Fibroblast of peridontal ligament (primary cell): ENCODE results near the gene MICA.
"Not testable (repeated sequence)": the region's sequence is repeated elsewhere in the genome, so short reads cannot be mapped to it uniquely, and the experiment has no call there.

Source experiments
- DNase-seq: peaks from one replicate; pipeline ENCODE4 v3.0.0-alpha.2; 2010; ENCODE audit errors: extremely low read depth

MICA gene

DNA sequence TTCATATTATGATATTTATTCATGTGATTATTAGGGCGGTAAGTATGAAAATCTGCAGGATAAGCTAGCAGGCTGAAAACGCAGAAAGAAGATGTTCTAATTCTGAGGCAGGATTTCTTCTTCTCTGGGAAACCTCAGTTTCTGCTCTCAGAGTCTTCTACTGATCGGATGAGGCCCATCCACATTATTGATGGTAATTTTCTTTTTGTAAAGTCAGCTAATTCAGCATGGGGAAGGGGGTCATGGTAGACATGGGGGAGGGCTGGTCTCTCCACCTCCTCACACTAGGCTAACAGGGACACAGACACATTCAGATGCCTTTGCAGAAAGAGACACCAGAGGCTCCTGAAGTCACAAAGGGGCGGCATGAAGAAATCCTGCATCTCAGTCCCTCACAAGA, 21.7 kb upstream of the MICA start:
- no peak for DNase-seq

DNA sequence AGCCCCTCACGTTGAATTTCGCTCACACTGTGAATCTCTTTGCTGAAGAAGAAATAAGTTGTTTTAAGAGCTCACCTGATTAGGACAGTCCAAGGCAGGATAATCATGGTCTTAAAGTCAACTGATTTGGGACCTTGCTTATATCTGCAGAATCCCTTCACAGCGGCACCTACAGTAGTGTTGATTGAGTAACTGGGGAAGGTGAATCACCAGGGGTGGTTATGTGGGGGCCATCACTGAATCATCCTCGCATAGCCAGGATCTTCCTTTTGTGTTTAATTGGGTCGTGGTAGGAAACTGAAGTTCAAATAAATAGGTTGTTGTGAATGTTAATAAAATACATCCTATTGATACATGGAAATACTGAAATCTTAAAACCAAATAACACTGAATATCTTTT, 20.2 kb upstream of the MICA start:
- DNase-seq: no peak

DNA sequence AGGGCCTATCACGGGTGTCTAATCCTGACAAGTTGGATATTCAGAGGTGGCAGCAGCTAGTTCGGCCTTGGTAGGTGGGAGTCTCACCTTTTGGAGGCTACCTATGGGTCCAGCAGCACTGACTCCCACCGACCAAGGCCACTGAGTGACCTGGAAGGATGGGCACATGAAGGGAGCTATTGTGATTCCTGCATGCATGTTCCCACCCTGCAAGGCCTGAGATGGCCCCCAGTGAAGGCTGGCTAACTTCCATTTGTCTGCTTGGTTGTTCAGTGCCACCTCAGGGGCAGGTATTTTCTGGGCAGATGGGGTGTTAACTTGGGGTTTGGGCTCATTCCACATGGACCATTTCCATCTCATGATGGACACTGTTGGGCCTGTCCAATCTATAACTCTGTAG, 18.4 kb upstream of the MICA start:
- no peak for DNase-seq

- no peak for DNase-seq
Measured at GRCh38 chr6:31386099-31386498, 17.3 kb upstream of the MICA start.

- DNase-seq: no peak
Measured at GRCh38 chr6:31386977-31387376, 16.4 kb upstream of the MICA start.

DNA sequence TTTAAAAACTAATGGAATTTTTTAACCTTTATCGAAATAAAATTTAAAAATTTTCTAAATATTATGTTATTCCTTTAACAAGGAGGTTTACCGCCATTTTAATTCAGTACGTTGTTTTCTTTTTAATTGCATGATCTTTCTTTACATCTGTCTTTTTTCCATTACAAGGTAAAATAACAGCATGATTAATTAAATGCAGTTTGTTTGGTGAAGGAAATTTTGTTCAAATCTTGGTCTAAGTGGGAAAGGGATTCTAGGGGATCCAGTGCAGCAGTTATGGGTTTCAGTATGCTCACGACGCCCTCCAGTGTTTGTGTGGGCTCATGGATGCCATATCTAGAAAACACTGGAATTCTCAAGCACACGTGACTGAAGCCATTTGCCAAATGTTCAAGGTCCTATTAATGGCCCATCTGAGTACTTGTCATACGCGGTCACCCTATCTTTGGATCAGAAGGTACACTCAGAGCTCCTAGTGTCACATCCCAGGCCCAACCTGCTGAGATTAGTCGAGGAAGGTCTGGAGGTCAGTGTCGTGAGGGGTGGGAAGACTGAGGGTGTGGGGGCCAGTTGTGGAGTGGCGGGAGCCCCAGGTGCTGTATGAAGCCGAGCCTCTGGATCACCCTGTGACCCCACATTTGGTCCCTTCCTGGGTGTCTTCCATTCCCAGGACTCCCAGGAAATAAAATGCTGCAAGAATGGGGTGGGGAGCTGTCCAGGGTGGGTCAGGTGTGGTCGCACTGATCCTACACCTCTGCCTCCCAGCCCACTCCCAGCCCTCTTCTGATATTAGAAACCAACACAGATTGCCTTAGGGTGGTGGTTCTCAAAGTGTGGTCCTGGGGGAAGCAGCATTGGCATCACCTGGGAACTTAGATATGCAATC, 14.2 kb upstream of the MICA start:
- DNase-seq: not testable (repeated sequence)

- DNase-seq: not testable (repeated sequence)
Measured at GRCh38 chr6:31389802-31390132, 13.6 kb upstream of the MICA start.

DNA sequence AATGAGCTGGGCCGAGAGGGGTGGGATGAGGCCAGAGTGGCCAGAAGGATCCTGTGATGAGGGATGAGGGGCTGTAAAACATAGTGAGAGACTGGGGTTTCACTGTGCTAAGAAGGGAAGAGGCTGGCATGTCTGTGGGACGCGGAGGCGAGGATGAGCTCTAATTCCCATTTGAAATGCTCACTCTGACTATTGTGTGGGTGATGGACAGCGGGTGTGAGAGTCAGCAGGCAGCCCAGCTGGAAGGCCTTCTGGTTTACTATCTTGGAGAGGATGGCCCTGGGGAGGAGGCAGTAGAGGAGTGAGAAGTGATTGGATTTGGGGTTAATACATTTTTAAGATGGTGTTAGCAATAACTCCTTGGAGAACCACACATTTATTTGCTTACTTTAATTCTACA, 9.5 kb upstream of the MICA start:
- DNase-seq: no peak

DNA sequence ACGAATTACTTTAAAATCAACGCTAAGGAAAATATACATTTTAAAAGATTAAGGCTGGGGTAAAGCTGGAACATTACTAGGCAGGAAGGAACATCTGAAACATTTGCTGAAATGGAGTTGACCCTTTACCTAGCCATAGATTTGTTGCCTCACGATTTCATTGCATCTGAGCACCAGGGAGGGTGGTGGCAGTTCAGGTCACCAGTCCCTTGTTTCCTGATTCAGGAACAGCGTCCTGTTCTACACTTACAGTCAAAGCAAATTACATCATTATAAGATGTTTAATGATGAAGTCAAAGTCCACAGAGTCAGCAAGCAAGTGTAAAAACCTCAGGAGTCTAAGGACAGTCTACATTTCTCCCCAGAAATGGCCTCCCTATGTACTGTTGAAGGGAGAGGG, 9.0 kb upstream of the MICA start:
- DNase-seq: no peak

- DNase-seq: no peak
Measured at GRCh38 chr6:31395832-31396231, 7.6 kb upstream of the MICA start.

DNA sequence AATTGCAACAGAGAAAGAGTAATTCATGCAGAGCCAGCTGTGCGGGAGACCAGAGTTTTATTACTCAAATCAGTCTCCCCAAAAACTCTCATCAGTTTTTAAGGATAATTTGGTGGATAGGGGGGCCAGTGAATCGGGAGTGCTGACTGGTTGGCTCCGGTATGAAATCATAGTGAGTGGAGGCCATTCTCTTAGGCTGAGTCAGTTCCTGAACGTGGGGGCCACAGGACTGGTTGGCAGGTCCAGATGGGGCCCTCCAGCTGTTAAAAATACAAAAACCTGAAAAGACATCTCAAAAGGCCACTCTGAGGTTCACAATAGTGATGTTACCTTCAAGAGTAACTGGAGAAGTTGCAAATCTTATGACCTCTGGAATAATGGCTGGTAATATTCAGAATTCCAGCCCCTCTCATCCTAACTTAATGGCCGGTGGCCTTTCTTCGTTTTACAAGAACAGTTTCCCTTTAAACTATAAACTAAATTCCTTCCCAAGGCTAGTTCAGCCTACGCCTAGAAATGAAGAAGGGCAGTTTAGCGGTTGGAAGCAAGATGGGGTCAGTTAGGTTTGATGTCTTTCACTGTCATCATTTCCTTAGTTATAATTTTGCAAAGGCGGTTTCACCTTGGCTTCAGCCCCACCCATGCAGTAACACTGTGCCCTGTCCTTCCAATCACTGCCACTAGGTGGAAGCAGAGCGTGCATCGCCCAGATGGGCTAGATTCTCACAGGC, 6.8 kb upstream of the MICA start:
- peak; percentile 85 for DNase-seq

DNA sequence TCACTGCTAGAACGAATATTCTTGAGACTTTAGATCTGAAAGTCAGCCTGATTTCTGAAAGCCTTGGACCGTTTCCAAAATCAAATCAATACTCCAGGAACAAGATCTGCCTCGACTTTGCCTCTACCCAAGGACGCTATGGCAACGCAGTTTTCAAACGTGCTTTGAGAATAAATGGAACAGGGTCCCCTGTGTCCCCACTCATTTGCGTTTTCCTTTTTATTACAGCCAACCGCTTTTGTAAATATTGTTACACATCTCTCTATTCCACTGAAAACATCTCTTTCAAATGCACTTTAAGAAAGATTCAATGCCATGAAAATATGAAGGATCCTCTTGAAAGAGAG, 6.3 kb upstream of the MICA start:
- DNase-seq: not testable (repeated sequence)

- no peak for DNase-seq
Measured at GRCh38 chr6:31397901-31398525, 5.4 kb upstream of the MICA start.

- DNase-seq: peak; percentile 86
Measured at GRCh38 chr6:31399589-31400466, 3.6 kb upstream of the MICA start.

GRCh38 chr6:31400467-31401289, 2.7 kb upstream of the MICA start:
- DNase-seq: peak; percentile 60

- peak; percentile 82 for DNase-seq
Measured at GRCh38 chr6:31401403-31401802, 2.0 kb upstream of the MICA start.

DNA sequence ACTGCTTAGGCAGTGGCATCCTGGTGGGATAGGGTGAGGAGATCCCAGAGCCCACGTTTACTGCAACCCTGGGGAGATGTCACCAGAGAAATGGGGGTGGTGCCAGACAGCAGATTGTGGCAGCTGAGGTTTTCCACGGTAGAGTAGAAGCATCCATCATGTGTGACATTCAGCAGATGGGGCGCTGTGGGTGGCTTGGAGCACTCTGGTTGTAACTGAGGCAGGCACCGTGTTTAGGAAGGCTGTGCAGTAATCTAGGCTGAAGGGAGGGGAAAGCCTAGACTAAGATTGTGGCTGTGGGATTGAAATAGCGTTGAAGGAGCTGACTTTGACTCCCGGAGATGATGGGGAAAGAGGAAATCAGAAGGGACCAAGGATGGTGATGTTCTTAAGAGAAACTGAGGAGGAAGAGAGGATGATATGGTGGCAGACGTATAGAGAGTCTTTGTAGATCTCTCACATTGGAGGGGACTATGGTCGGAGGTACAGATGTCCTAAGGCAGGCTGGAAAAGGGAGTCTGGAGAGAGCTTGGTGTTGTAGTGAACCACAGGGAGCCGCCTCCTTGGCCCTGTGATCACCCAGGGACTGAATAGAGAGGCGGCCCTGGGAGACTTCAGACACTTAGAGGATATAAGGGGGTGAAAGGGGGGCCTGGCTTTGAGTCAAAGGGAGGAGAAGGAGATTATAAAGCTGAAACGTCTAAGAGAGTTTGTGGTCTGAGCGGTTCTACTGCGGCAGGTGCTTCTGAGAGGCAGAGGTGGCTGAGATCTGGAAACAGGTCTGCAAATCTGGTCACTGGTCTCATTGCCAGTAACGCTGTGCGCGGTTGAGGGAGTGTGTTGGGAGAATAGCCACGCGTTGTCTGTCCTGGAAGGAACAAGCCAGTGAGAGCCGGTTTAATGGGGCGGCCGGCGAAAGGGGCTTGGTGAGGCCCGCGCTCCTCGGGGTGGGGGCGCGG, 792 bp upstream of the MICA start:
- DNase-seq: no peak

DNA sequence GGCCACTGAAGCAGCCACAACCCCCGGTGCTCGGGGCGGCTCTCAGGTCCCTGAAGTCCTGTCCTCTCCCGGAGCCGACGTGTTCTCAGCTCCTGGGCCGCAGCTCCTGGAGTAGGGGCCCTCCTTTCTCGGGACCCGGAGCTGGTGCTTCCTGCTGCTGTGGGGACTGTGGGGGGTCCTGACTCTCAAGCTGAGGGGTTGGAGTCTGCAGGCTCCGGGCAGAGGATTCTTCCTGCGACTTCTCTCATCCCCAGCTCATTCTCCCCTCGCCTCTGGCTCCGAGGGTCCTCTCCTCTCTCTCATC, 618 bp downstream of the MICA start:
- not testable (repeated sequence) for DNase-seq

DNA sequence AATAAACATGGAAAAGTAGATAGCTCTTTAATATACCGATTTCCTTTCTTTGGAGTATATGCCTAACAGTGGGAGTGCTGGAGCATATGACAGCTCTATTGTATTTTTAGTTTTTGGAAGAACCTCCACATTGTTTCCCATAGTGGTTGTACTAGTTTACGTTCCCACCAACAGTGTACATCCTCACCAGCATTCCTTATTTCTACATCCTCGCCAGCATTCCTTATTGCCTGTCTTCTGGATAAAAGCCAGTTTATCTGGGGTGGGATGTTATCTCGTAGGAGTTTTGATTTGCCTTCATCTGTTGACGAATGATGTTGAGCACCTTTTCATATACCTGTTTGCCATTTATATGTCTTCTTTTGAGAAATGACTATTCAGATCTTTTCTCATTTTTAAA, 2.6 kb downstream of the MICA start:
- no peak for DNase-seq

DNA sequence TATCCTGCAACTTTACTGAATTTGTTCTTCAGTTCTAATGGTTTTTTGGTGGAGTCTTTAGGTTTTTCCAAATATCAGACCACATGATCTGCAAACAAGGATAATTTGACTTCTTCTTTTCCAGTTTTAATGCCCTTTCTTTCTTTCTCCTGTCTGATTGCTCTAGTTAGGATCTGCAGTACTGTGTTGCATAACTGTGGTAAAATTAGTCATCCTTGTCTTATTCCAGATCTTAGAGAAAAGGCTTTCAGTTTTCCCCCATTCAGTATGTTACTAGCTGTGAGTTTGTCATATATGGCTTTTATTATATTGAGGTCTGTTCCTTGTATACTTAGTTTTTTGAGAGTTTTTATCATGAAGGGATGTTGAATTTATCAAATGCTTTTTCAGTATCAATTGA, 4.3 kb downstream of the MICA start:
- DNase-seq: peak; percentile 86
